Measurements from ENCODE around the gene SLC38A11. TPM values are rescaled to one million over a fixed set of nuclear protein-coding genes. Genes with fewer than 3 reads are reported as not detected.

Gene SLC38A11
- total and polyA plus RNA-seq, 2 of the 8 experiments (the other 6 are each of a cell fraction or from before 2014, with no cell fraction given) = not detected

- ChIA-PET POLR2A (ENCODE audit: partially characterized antibody) (no interaction called here), CTCF (ENCODE audit: partially characterized antibody) (interaction anchor here (1.1 kb wide), 1 partner anchor 21 kb away, joined by 3 read pairs; no protein-coding TSS in a partner anchor)
- no peaks in the 10 kb centered on the region for H3K9me3 ChIP-seq (ENCODE audit: insufficient read depth in 2 of 2, low read depth in 1 of 2, low read length in 1 of 2)
- no peak overlapping the region for H2AFZ ChIP-seq (ENCODE audit: low read length)
- TF ChIP-seq BACH1 (IDR thresholded peaks at IDR 0.05; ENCODE audit: low read length) (no peak), RXRA (IDR thresholded peaks at IDR 0.05; ENCODE audit: insufficient read depth, low read depth, low read length) (no peak), SP2 (IDR thresholded peaks at IDR 0.05; ENCODE audit: low read length) (no peak), CHD2 (IDR thresholded peaks at IDR 0.05; ENCODE audit: low read length) (no peak), NRF1 (IDR thresholded peaks at IDR 0.05; ENCODE audit: low read depth, low read length) (no peak), TEAD4 (IDR thresholded peaks at IDR 0.05; ENCODE audit: low read depth, low read length) (no peak), KDM5A (IDR thresholded peaks at IDR 0.05; ENCODE audit: low read length) (no peak), SIX5 (IDR thresholded peaks at IDR 0.05; ENCODE audit: low read depth, low read length) (no peak)
- H3K4me2 ChIP-seq (ENCODE audit: insufficient read depth in 1 of 2, low read depth in 2 of 2, low read length in 2 of 2) = no peak overlapping the region
- H2AK5ac ChIP-seq (ENCODE audit: low read depth, low read length) = no peak overlapping the region
- no peak for FAIRE-seq
- no peaks in the 10 kb centered on the region for H3K23me2 ChIP-seq (ENCODE audit: low read depth, low read length)
- no peak overlapping the region for H3K9ac ChIP-seq (replicated peaks in 1 of 4; ENCODE audit: extremely low read depth in 1 of 4, low read depth in 3 of 4, low read length in 3 of 4)
- H3K56ac ChIP-seq (replicated peaks; ENCODE audit: insufficient read length, low read depth, low read length) = no peak overlapping the region
- WGBS, 2 experiments (ENCODE audit: extremely low coverage in 1 of 2, insufficient coverage in 1 of 2, insufficient read length in 1 of 2, insufficient replicate concordance in 2 of 2, low coverage in 1 of 2, low lambda C conversion rate in 2 of 2, missing lambda C conversion rate in 1 of 2) = 83% methylated on average over 2 of the region's 2 CpGs; no CpG with 5 or more reads in 1 of the 2 experiments
- no peaks in the 10 kb centered on the region for H4K20me1 ChIP-seq (replicated peaks in 1 of 2; ENCODE audit: control insufficient read depth in 1 of 2, insufficient read depth in 2 of 2, low read length in 2 of 2)
- no peak overlapping the region for H2BK15ac ChIP-seq (ENCODE audit: low read length)
- H4K91ac ChIP-seq (replicated peaks; ENCODE audit: insufficient read length, low read length) = no peak overlapping the region
- no peaks in the 10 kb centered on the region for H3K36me3 ChIP-seq (ENCODE audit: control insufficient read depth in 2 of 4, insufficient read depth in 4 of 4, low read length in 3 of 4)
- no peak overlapping the region for H2BK5ac ChIP-seq (ENCODE audit: low read depth, low read length)
- H3K4me1 ChIP-seq (replicated peaks in 1 of 4; ENCODE audit: control insufficient read depth in 3 of 4, insufficient read depth in 4 of 4, low read length in 3 of 4) = peaks cover 0 to 4% (median 0%) of the 10 kb centered on the region in 4 experiments; a peak in 1 of 7 replicates
- H2BK12ac ChIP-seq (ENCODE audit: low read depth, low read length) = no peak overlapping the region
- H3K14ac ChIP-seq (ENCODE audit: insufficient read length) = no peak overlapping the region
- no peak overlapping the region for H3K4me3 ChIP-seq (ENCODE audit: extremely low read depth in 1 of 4, insufficient read depth in 2 of 4, low read depth in 3 of 4, low read length in 4 of 4)
- H3K79me2 ChIP-seq (ENCODE audit: control insufficient read depth in 1 of 2, insufficient read depth in 2 of 2, low read length in 2 of 2) = no peaks in the 10 kb centered on the region
- H3K27ac ChIP-seq (ENCODE audit: low read depth, low read length) = no peak overlapping the region
- no peak overlapping the region for H3K18ac ChIP-seq (ENCODE audit: extremely low read depth, low read length)
- H2BK120ac ChIP-seq (replicated peaks; ENCODE audit: low read depth, low read length) = no peak overlapping the region
- no peaks in the 10 kb centered on the region for H3K79me1 ChIP-seq (ENCODE audit: low read depth, low read length)
- no peak overlapping the region for H4K8ac ChIP-seq (ENCODE audit: extremely low read depth, insufficient read depth, low read length)
- DNase-seq (ENCODE audit: low read depth in 1 of 2, low spot score in 2 of 2) = no peak
- H2BK20ac ChIP-seq (ENCODE audit: low read length) = no peak overlapping the region
- no peak overlapping the region for H4K5ac ChIP-seq (ENCODE audit: insufficient read length, low read depth, low read length)
- no peaks in the 10 kb centered on the region for H3K27me3 ChIP-seq (replicated peaks in 1 of 4; ENCODE audit: control insufficient read depth in 3 of 4, extremely low read depth in 1 of 4, insufficient read depth in 3 of 4, low read length in 3 of 4)
- H3K4ac ChIP-seq (replicated peaks; ENCODE audit: insufficient read length, low read depth, low read length) = no peak overlapping the region
- no peak overlapping the region for H3K23ac ChIP-seq (ENCODE audit: insufficient read length)
Observed at GRCh38 chr2:164969909-164970690, 14.8 kb upstream of the SLC38A11 start.

Data from H1 (cell line).